KMS-11 (cell line): ENCODE results near the gene IER3.
A peak's percentile ranks its signal among the peaks of the same experiment; 100 is the strongest.

ENCODE experiments used
- H2AFZ ChIP-seq: fragments of 200-600 bp; sonication (generic); 2 replicates; pipeline ENCODE4 v1.6.1; 2016; ENCODE audit warnings: antibody characterized with exemption, mixed run types, low read depth
- H3K27ac ChIP-seq: fragments of 200-600 bp; sonication (generic); 2 replicates; pipeline ENCODE4 v1.6.1; 2016; ENCODE audit warnings: mild to moderate bottlenecking, mixed run types
- H3K27me3 ChIP-seq: fragments of 200-600 bp; sonication (generic); 2 replicates; pipeline ENCODE4 v1.6.1; 2017; ENCODE audit warnings: mild to moderate bottlenecking, low read depth, mixed run types, moderate library complexity; ENCODE audit not compliant: insufficient read depth
- H3K36me3 ChIP-seq: fragments of 200-600 bp; sonication (generic); 2 replicates; pipeline ENCODE4 v1.6.1; 2017; ENCODE audit warnings: mild to moderate bottlenecking, mixed run types; ENCODE audit not compliant: insufficient read depth
- H3K4me1 ChIP-seq: fragments of 200-600 bp; sonication (generic); 2 replicates; pipeline ENCODE4 v1.6.1; 2016; ENCODE audit warnings: mild to moderate bottlenecking, low read depth, mixed run types; ENCODE audit not compliant: poor library complexity, severe bottlenecking
- H3K4me2 ChIP-seq: fragments of 200-600 bp; sonication (generic); 2 replicates; pipeline ENCODE4 v1.7.0; 2016; ENCODE audit warnings: mild to moderate bottlenecking, mixed run types
- H3K4me3 ChIP-seq: fragments of 200-600 bp; sonication (generic); IDR thresholded peaks from 2 replicates; pipeline ENCODE4 v1.6.1; 2017; ENCODE audit warnings: low read depth, low read length, mixed read lengths; ENCODE audit not compliant: insufficient read depth
- H3K79me2 ChIP-seq: fragments of 200-600 bp; sonication (generic); 2 replicates; pipeline ENCODE4 v1.6.1; 2016; ENCODE audit warnings: low read depth, mixed run types; ENCODE audit not compliant: insufficient read depth
- H3K9ac ChIP-seq: fragments of 200-600 bp; sonication (generic); 2 replicates; pipeline ENCODE4 v1.6.1; 2016; ENCODE audit warnings: mild to moderate bottlenecking, mixed run types
- H4K20me1 ChIP-seq: fragments of 200-600 bp; sonication (generic); 2 replicates; pipeline ENCODE4 v1.6.1; 2016; ENCODE audit warnings: mild to moderate bottlenecking, mixed run types; ENCODE audit not compliant: insufficient read depth
- CTCF ChIP-seq: fragments of 200-600 bp; sonication (generic); conservative IDR thresholded peaks from 2 replicates; pipeline ENCODE4 v1.6.1; 2017; ENCODE audit warnings: low read depth, mild to moderate bottlenecking, antibody characterized with exemption, low read length, moderate library complexity, mixed read lengths

The IER3 gene

GRCh38 chr6:30742316-30743098 lies 1.8 kb downstream of the IER3 start, which contains the start of gene FLOT1:
Gene FLOT1, minus strand, starts transcription at chr6:30742687. Its CDS starts 498 bp downstream, at chr6:30742189.
- peak within 1 kb of the TSS; percentile 98 for H3K4me2 ChIP-seq
- TF ChIP-seq CTCF, result no peak
- H3K9ac ChIP-seq, result peak within 1 kb of the TSS; percentile 40; the same call in 1 of the 2 replicates
- H2AFZ ChIP-seq, result peak within 1 kb of the TSS; percentile 89
- no peaks in the 10 kb centered on the region for H4K20me1 ChIP-seq
- H3K36me3 ChIP-seq, result no peaks in the 10 kb centered on the region
- H3K27ac ChIP-seq, result no peak within 1 kb of the TSS
- H3K4me3 ChIP-seq, result no peak within 1 kb of the TSS
- H3K27me3 ChIP-seq, result no peaks in the 10 kb centered on the region
- H3K4me1 ChIP-seq, result peaks cover 33% of the 10 kb centered on the region
- no peaks in the 10 kb centered on the region for H3K79me2 ChIP-seq

DNA sequence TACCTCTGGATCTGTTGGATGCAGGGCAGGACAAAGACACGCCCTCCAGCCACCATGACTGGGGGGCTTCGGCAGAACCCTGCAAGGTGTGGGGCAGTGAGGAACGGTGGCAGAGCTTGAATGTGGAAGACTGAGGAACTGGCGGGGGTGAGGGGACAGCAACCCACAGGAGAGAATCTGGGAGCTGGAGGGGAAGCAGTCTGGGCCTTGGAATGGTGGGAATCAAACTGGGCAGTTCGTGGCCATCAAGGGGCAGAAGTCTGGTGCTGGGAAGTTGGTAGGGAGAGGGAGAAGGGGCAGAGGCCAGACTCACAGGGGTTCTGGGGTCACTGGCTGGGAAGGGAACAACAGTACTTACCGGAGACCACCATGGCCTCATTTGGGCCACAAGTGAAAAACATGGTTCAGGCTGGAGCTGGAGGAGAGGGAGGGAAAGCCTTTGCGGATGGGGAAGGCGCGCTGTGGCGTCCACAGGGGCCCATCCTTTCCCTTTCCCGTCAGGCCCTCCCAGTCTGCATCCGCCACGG lies 2.5 kb downstream of the IER3 start:
- no peaks in the 10 kb centered on the region for H3K36me3 ChIP-seq
- H4K20me1 ChIP-seq, result no peaks in the 10 kb centered on the region
- peak overlapping the region; percentile 98 for H3K4me2 ChIP-seq
- no peak overlapping the region for H3K27ac ChIP-seq
- no peak for TF ChIP-seq CTCF
- peak overlapping the region; percentile 40; the same call in 1 of the 2 replicates for H3K9ac ChIP-seq
- H3K4me3 ChIP-seq, result no peak overlapping the region
- peaks cover 34% of the 10 kb centered on the region for H3K4me1 ChIP-seq
- no peaks in the 10 kb centered on the region for H3K27me3 ChIP-seq
- no peaks in the 10 kb centered on the region for H3K79me2 ChIP-seq
- peak overlapping the region; percentile 89 for H2AFZ ChIP-seq

DNA sequence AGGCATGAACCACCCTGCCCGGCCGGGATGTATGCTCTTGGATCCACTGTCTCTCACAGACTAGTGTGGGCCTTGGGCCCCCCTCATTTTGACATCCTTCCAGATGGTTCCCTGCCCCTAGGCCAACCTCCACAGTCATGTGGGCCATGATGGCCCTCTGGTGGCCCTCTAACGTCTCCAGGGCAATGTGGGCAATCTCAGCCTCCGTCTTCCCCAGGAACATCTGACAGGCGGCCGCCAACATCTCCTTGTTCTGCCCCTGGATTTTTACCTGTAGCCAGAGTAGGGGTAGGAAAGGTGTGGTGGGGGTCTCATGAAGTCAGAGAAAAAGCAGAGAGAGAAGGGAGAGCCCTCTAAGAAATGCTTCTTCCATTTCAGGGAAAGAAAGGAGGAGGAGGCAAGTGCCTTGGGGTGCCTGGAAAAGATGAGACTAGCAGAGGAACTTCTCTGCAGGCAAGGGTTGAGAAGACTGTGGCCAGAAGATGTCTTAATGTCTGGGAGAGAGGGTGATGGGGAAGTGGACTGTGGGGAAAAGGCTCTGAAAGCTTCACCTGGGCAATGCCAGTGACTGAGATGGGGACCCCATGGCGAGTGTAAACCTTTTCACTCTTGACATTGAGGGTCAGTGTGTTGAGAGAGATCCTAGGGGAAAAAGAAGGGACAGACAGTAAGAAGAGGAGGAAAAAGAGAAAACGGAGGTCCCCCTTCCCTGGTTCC lies 3.1 kb downstream of the IER3 start:
- H3K36me3 ChIP-seq, result no peaks in the 10 kb centered on the region
- peak overlapping the region; percentile 40; the same call in 1 of the 2 replicates for H3K9ac ChIP-seq
- peak overlapping the region; percentile 98 for H3K4me2 ChIP-seq
- H3K79me2 ChIP-seq, result no peaks in the 10 kb centered on the region
- peaks cover 34% of the 10 kb centered on the region for H3K4me1 ChIP-seq
- H3K27me3 ChIP-seq, result no peaks in the 10 kb centered on the region
- H3K4me3 ChIP-seq, result no peak overlapping the region
- no peak overlapping the region for H3K27ac ChIP-seq
- TF ChIP-seq CTCF, result no peak
- no peak overlapping the region for H2AFZ ChIP-seq
- no peaks in the 10 kb centered on the region for H4K20me1 ChIP-seq

- Histone ChIP-seq H4K20me1 (no peaks in the 10 kb centered on the region), H3K4me3 (no peak overlapping the region), H3K4me1 (peaks cover 39% of the 10 kb centered on the region), H3K36me3 (no peaks in the 10 kb centered on the region), H3K4me2 (no peak overlapping the region; the same call in 1 of the 2 replicates), H3K27ac (no peak overlapping the region), H3K27me3 (no peaks in the 10 kb centered on the region), H3K9ac (no peak overlapping the region), H2AFZ (no peak overlapping the region), H3K79me2 (no peaks in the 10 kb centered on the region)
- TF ChIP-seq CTCF, result no peak
Observed at GRCh38 chr6:30740540-30740870, 3.8 kb downstream of the IER3 start.
